ENCODE data around the gene TOMM6. TPM values are rescaled to one million over a fixed set of nuclear protein-coding genes. Genes with fewer than 3 reads are reported as not detected.

Gene TOMM6
- total RNA-seq: 37.8 and 60.1 TPM in 2 replicates

GRCh38 chr6:41787219-41787917 lies at the start of gene TOMM6:
TSS of gene TOMM6 (plus strand) at chr6:41787694. CDS start at chr6:41787698, 4 bp downstream.

GRCh38 chr6:41747256-41748101 lies 40.0 kb upstream of the TOMM6 start, which contains the start of gene PGC:
TSS of gene PGC (minus strand) at chr6:41747397. CDS start at chr6:41747334, 63 bp downstream.

GRCh38 chr6:41779788-41780550 lies 7.5 kb upstream of the TOMM6 start, which contains the start of gene FRS3:
TSS of gene FRS3 (minus strand) at chr6:41779900. CDS start at chr6:41776987, 2,913 bp downstream.

GRCh38 chr6:41780551-41781365 lies 6.7 kb upstream of the TOMM6 start, which contains the start of gene PRICKLE4:
TSS of gene PRICKLE4 (plus strand) at chr6:41780782. CDS start at chr6:41783474, 2,692 bp downstream.

Small RNA genes within 50 kb of the gene (small RNA-seq; reads per million reads assigned to genes)
- not detected for gene AL365205.2
- gene AL365205.3: not detected
- gene RF00393: not detected

Other genes with a start within 250 kb of the TOMM6 start
- gene FOXP4, start 241.3 kb upstream of the TOMM6 start, total RNA-seq: 1.7 and 2.8 TPM in 2 replicates
- 0.49 TPM in 1 of 2 replicates, not detected in the other for gene MDFI, start 149.2 kb upstream of the TOMM6 start, total RNA-seq
- 8.1 and 9.2 TPM in 2 replicates for gene TFEB, start 52.1 kb upstream of the TOMM6 start, total RNA-seq
- gene PGC, start 40.3 kb upstream of the TOMM6 start, total RNA-seq: not detected in 2 replicates
- 1.5 and 2.8 TPM in 2 replicates for gene FRS3, start 7.8 kb upstream of the TOMM6 start, total RNA-seq
- not detected in 2 replicates for gene PRICKLE4, start 6.9 kb upstream of the TOMM6 start, total RNA-seq
- gene USP49, start 107.7 kb downstream of the TOMM6 start, total RNA-seq: 2.8 and 3.7 TPM in 2 replicates
- gene MED20, start 133.4 kb downstream of the TOMM6 start, total RNA-seq: 34.7 and 39.1 TPM in 2 replicates
- gene BYSL, start 133.8 kb downstream of the TOMM6 start, total RNA-seq: 10.1 and 17.0 TPM in 2 replicates
- 26.7 and 27.3 TPM in 2 replicates for gene CCND3, start 154.1 kb downstream of the TOMM6 start, total RNA-seq